ENCODE data around the gene ATP2A3. TPM values are rescaled to one million over a fixed set of nuclear protein-coding genes. Genes with fewer than 3 reads are reported as not detected.

Gene ATP2A3
- total and polyA plus RNA-seq, 2 experiments from 2014 or later = 4.2 to 6.9 TPM

GRCh38 chr17:3914312-3914670 is 49.9 kb downstream of the ATP2A3 start:
- Histone ChIP-seq H3K4me1 (ENCODE audit: low read depth) (peaks cover 29% of the 10 kb centered on the region), H3K36me3 (no peaks in the 10 kb centered on the region), H3K9me3 (ENCODE audit: low read depth) (no peaks in the 10 kb centered on the region), H3K27ac (peak overlapping the region; percentile 0), H3K4me3 (no peak overlapping the region), H3K27me3 (no peaks in the 10 kb centered on the region)
- no peak for TF ChIP-seq CTCF (IDR thresholded peaks at IDR 0.05; ENCODE audit: low read depth, low read length)
- DNase-seq (ENCODE audit: low read depth in 1 of 2, low spot score in 1 of 2) = no peak

- H3K9me3 ChIP-seq (ENCODE audit: low read depth) = no peaks in the 10 kb centered on the region
- peak overlapping the region; percentile 0 for H3K27ac ChIP-seq
- peaks cover 23% of the 10 kb centered on the region for H3K4me1 ChIP-seq (ENCODE audit: low read depth)
- no peaks in the 10 kb centered on the region for H3K27me3 ChIP-seq
- peak; percentile 98 for TF ChIP-seq CTCF (IDR thresholded peaks at IDR 0.05; ENCODE audit: low read depth, low read length)
- H3K4me3 ChIP-seq = no peak overlapping the region
- DNase-seq (ENCODE audit: low read depth in 1 of 2, low spot score in 1 of 2) = peak; percentile 80 to 83
- no peaks in the 10 kb centered on the region for H3K36me3 ChIP-seq
Observed at GRCh38 chr17:3913531-3914311, 50.5 kb downstream of the ATP2A3 start.

GRCh38 chr17:3912827-3913226 is 51.4 kb downstream of the ATP2A3 start:
- no peak for TF ChIP-seq CTCF (IDR thresholded peaks at IDR 0.05; ENCODE audit: low read depth, low read length)
- no peak overlapping the region for H3K27ac ChIP-seq
- H3K36me3 ChIP-seq = no peaks in the 10 kb centered on the region
- no peaks in the 10 kb centered on the region for H3K9me3 ChIP-seq (ENCODE audit: low read depth)
- no peak for DNase-seq (ENCODE audit: low read depth in 1 of 2, low spot score in 1 of 2)
- no peaks in the 10 kb centered on the region for H3K27me3 ChIP-seq
- peaks cover 18% of the 10 kb centered on the region for H3K4me1 ChIP-seq (ENCODE audit: low read depth)
- H3K4me3 ChIP-seq = no peak overlapping the region

- no peak overlapping the region for H3K27ac ChIP-seq
- no peaks in the 10 kb centered on the region for H3K36me3 ChIP-seq
- no peaks in the 10 kb centered on the region for H3K27me3 ChIP-seq
- H3K4me3 ChIP-seq = no peak overlapping the region
- DNase-seq (ENCODE audit: low read depth in 1 of 2, low spot score in 1 of 2) = peak in 1 of 2 donors; percentile 33
- H3K9me3 ChIP-seq (ENCODE audit: low read depth) = no peaks in the 10 kb centered on the region
- no peak for TF ChIP-seq CTCF (IDR thresholded peaks at IDR 0.05; ENCODE audit: low read depth, low read length)
- H3K4me1 ChIP-seq (ENCODE audit: low read depth) = peaks cover 4% of the 10 kb centered on the region
Observed at GRCh38 chr17:3911271-3912053, 52.8 kb downstream of the ATP2A3 start.

GRCh38 chr17:3910420-3911270 is 53.6 kb downstream of the ATP2A3 start:
- H3K4me3 ChIP-seq = no peak overlapping the region
- H3K9me3 ChIP-seq (ENCODE audit: low read depth) = no peaks in the 10 kb centered on the region
- TF ChIP-seq CTCF (IDR thresholded peaks at IDR 0.05; ENCODE audit: low read depth, low read length) = no peak
- H3K36me3 ChIP-seq = no peaks in the 10 kb centered on the region
- no peak for DNase-seq (ENCODE audit: low read depth in 1 of 2, low spot score in 1 of 2)
- no peaks in the 10 kb centered on the region for H3K27me3 ChIP-seq
- no peaks in the 10 kb centered on the region for H3K4me1 ChIP-seq (ENCODE audit: low read depth)
- no peak overlapping the region for H3K27ac ChIP-seq
